GM21576 (cell line): ENCODE results near the gene RAB42.

ENCODE experiments used
- ATAC-seq: cut with Tn5 transposase; IDR thresholded peaks from one replicate; pipeline ENCODE4 v1.9.1; 2021; ENCODE audit warnings: mild to moderate bottlenecking, moderate library complexity; ENCODE audit not compliant: unreplicated experiment

Gene RAB42

GRCh38 chr1:28644494-28644893, 52.4 kb downstream of the RAB42 start:
- no peak for ATAC-seq
